GM19468 (cell line): ENCODE results near the gene HIF1A.
"Not testable (repeated sequence)": the region's sequence is repeated elsewhere in the genome, so short reads cannot be mapped to it uniquely, and the experiment has no call there.

ENCODE experiments used
- ATAC-seq: cut with Tn5 transposase; IDR thresholded peaks from one replicate; pipeline ENCODE4 v1.9.1; 2021; ENCODE audit warnings: mild to moderate bottlenecking, moderate library complexity, moderate number of reproducible peaks; ENCODE audit not compliant: unreplicated experiment; ENCODE audit errors: extremely low read depth

The HIF1A gene

DNA sequence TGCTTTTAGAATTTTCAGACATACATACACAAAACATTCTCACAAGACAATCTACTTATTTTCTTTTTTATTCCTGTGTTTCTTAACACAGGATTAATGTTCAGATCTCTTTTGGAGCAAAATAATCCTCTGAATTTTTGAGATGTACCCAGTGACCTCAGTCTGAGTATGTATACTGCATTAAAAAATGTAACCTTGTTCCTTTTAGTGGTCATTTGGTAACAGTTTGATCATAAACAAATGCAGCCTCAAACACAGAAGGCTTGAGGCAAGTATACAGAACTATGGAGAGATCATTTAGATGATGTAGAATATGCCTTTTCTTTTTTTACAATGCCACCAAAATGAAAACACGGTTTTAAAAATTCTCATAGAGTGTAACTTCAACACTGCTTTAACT is 9.7 kb downstream of the HIF1A start:
- no peak for ATAC-seq

DNA sequence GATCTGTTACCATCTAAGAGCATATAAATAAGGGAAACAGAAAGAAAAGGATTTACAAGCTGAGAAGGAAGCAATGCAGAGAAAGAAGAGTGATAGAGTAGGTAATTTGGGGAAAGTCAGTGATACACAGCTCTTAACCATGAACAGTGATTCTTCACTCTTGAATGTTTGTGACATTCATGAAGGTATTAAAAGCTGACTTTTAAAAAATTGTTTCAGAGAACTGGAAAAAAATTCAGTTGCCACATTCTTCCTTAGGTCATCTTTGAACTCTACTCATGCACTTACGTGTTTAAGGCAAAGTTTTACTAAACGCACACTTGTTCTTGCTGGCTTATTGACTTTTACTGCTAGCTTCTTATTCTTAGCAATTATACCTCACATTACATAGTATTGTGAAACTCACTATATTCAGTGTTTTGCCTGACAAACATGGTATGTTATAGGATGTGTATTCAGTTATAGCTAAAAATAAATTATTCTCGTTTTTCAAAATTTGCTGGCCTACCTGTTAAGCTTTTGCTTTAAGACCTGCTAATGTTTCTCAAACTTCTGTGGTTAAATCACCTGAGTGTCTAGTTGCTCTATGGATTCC is 10.9 kb downstream of the HIF1A start:
- ATAC-seq: no peak

DNA sequence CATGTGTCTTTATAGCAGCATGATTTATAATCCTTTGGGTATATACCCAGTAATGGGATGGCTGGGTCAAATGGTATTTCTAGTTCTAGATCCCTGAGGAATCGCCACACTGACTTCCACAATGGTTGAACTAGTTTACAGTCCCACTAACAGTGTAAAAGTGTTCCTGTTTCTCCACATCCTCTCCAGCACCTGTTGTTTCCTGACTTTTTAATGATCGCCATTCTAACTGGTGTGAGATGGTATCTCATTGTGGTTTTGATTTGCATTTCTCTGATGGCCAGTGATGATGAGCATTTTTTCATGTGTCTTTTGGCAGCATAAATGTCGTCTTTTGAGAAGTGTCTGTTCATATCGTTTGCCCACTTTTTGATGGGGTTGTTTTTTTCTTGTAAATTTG is 12.5 kb downstream of the HIF1A start:
- not testable (repeated sequence) for ATAC-seq

DNA sequence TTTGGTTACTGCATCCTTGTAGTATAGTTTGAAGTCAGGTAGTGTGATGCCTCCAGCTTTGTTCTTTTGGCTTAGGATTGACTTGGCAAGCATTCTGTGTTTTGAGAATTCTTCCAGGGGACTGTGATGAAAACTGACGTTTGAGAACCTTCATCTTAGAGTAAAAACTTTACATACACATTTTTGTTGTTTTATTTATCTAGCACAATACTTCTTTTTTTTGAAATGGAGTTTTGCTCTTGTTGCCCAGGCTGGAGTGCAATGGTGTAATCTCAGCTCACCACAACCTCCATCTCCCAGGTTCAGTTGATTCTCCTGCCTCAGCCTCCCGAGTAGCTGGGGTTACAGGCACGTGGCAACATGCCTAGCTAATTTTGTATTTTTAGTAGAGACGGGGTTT is 13.4 kb downstream of the HIF1A start:
- not testable (repeated sequence) for ATAC-seq

DNA sequence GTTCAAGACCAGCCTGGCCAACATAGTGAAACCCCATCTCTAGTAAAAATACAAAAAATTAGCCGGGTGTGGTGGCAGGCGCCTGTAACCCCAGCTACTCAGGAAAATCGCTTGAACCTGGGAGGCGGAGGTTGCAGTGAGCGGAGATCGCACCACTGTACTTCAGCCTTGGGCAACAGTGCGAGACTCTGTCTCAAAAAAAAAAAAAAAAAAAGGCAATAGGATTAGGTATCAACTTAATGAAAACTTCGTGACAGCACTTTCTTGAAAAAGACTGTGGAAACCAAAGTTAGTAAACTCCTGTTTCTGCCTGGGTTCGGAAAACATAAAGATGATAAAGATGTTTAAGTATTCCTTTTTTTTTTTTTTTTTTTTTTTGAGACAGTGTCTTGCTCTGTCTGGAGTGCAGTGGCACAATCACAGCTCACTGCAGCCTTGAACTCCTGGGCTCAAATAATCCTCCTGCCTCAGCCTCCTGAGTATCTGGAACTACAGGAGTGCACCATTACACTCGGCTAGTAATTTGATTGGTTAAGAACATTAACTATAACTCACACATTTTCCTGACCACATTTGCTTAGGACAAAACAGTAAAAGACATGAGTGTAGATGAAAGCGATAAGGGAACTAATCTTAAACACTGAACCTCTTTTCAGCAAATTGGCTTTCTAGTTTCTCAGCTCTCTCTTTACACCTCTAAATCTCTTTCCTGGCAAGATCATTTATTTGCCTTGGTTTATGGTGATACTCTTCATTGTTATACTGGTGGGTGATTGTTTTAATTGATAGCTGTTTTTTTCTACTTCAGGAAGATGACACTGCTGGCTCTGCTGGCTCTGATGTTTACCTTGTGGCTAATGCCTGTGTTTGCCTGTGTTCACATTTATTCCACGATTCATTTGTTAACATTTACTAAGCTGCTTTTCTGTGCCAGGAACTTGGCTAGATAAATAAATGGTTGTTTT is 15.8 kb downstream of the HIF1A start:
- ATAC-seq: no peak

DNA sequence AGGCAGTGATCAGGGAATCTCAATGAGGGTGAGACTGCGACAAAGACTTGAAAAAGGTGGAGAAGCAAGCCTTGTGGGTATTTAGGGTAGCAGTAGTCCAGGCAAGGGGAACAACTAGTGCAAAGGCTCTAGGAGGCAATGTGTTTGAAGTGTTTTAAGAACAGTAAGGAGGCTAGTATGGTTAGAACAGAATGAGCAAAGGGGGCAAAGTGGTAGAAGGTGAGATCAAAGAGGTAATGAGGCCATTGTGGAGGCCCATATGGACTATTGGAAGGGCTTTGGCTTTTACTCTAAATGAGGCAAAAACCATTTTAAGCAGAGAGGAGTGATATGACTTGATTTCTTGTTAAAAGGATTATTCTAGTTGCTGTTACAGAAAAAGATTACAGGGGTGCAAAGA is 16.8 kb downstream of the HIF1A start:
- ATAC-seq: no peak

DNA sequence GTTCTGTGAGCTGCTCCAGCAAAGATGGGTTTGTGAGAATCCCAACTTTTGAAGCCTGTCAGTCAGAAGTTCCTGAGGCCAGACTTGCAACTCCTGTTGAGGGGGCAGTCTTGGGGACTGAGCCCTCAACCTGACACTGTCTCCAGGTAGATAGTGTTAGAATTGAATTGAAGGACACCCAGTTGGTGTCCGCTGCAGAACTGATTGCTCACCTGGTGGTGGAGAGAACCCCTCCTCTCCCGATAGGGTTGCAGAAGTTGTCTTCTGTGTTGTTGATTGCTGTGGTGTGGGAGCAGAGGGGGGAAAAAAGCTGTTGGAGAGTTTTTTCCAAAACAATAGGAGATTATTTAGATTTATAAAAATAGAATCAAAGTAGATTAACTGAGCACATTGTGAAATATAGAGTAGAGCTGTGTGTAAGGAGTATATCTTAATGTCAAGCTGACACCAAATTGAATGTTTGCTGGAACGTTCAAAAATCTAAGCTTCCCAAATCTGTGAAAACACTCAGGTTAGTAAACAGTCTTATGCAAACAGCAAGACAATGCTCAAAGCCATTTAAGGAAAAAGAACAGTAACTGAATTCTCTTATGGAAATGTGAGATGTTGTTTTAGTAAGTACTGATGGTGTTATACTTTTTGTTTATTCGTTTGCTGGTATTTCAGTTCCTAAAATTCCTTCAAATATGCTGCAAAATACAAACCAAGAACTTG is 18.6 kb downstream of the HIF1A start:
- ATAC-seq: no peak

DNA sequence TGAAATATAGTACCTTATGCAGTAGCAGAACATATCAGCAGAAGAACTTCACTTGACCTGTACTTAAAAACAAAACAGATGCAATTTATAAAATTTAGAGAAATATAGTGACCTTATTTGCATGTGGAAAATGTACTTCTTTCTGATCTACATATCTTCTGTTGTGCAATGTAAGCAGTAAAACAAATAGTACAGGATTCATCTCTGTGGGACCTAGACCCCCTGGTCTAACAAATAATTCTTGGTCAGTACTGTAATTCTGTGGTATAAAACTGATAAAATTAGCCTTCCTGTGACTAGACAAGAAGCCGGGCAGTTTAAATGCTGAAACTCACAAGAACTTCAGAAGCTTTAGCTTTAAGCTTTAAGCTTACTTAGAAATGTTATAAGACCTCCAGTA is 21.6 kb downstream of the HIF1A start:
- no peak for ATAC-seq

DNA sequence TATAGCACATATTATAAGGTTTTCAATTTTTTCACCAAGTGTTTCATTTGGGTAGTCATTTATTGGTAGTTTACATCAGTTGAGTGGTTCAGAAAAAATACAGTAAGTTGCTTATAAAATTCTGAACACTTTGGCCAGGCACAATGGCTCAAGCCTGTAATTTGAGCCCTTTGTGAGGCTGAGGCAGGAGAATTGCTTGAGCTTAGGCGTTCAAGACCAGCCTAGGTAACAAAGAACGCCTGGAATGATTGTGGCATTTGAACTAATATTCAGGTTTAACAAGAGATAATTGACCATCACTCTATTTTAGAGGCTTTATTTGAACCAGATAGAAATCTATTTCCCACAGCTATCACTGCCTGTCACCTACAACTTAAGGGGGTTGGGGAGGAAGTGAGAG is 22.7 kb downstream of the HIF1A start:
- no peak for ATAC-seq

DNA sequence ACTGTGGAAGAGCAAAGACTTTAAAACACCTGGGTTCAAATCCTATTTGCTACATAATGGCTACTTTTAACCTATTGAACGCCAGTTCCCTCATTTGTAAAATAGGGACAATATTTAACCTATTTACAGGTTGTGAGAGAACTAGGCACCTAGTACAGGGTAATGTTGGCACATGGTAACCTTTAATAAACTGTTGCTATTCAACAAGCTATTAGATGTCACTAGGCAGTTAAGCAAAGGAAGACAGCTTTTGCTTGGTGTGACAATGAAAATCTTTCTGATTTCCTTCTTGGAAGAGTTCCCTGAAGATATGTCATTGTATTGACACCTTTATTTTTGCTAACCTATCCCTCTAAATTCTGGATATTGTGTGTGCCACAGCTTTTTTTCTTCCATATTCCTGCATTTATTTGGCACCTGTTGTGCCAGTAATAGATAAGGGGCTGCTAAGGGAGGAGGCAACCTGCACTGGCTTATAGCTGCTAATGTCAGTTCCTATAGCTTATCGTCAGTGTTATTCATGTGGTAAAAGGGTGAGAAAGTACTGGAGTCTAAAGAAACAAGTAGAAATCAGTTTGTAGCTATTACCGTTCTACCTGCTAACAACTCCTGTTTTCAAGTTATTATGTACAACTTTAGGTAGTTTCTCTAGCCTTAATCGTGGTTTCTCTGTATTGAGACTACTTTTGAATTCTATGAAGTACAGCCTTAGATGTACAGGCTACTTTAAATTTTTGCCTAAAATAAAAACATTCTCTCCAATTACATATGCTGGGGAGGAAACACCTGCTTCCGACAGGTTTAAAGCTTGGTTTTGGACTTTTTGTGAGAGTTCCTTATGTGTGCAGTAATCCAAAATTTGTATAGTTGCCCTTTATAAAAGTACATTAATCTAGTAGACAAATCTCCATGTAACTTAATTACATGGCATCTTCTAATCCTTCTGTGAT is 24.3 kb downstream of the HIF1A start:
- ATAC-seq: peak; percentile 32

DNA sequence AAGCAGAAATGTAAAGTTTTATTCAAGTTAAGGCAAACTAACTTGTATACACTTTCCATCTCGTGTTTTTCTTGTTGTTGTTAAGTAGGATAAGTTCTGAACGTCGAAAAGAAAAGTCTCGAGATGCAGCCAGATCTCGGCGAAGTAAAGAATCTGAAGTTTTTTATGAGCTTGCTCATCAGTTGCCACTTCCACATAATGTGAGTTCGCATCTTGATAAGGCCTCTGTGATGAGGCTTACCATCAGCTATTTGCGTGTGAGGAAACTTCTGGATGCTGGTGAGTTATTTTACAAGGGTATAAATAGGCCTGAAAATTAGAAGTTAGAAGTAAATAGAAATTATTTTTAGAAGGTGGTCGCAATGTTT is 25.0 kb downstream of the HIF1A start:
- ATAC-seq: no peak

DNA sequence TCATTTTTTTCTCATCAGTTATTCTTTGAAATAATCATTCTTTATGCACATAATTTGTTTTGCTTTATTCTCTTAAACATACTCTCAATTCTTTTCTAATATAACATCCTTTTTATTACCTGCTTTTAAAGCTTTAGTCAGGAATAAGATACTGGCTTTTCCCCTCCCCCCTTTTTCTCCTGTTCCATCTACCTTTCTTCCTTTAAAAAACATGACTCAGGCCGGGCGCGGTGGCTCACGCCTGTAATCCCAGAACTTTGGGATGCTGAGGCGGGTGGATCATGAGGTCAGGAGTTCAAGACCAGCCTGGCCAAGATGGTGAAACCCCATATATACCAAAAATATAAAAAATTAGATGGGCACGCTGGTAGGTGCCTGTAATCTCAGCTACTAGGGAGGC is 25.4 kb downstream of the HIF1A start:
- no peak for ATAC-seq

DNA sequence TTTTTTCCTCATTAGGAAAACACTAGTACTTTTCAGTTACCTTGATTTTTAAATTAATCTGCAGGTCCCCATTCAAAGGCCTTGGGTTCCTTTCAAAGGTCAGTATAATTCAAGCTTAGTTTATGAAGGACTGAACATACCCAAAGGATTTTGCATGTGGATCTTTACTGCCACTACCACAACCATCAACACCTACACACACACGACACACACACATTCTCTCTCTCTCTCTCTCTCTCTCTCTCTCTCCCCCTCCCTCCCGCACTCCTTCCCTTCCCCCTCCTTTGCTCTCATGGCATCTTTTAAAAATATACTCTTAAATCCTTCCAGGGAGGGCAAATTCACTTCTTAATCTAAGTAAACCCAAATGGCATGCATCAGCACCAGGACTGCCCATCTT is 28.8 kb downstream of the HIF1A start:
- ATAC-seq: no peak

DNA sequence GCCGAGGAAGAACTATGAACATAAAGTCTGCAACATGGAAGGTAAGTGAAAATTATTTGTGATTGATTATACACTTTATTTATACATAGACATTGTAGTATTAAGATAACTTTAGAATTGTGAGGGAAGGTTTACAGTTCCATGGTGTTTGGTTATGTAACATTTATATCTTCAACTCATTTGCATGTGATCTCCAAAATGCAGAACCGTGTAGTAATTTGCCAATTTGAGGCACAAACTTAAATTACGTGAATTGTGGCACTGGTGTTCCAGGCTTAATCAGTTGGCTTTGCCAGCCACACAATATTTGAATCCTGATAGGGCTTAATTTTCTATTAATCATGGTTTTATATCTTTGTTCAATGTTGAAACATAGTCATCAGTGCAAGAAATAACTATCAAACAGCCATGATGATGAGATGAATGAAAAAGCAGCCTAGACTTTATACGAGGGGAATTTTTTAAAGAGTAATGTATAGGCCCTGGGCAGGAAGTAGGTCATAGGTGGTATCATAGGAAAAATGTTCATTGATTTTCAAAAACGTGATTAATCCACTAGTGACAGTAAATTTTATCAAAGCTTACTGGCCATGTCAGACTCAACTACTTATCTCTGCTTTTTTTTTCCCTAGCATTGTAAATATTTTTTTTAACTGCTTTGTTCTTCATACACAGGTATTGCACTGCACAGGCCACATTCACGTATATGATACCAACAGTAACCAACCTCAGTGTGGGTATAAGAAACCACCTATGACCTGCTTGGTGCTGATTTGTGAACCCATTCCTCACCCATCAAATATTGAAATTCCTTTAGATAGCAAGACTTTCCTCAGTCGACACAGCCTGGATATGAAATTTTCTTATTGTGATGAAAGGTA is 31.7 kb downstream of the HIF1A start:
- no peak for ATAC-seq

DNA sequence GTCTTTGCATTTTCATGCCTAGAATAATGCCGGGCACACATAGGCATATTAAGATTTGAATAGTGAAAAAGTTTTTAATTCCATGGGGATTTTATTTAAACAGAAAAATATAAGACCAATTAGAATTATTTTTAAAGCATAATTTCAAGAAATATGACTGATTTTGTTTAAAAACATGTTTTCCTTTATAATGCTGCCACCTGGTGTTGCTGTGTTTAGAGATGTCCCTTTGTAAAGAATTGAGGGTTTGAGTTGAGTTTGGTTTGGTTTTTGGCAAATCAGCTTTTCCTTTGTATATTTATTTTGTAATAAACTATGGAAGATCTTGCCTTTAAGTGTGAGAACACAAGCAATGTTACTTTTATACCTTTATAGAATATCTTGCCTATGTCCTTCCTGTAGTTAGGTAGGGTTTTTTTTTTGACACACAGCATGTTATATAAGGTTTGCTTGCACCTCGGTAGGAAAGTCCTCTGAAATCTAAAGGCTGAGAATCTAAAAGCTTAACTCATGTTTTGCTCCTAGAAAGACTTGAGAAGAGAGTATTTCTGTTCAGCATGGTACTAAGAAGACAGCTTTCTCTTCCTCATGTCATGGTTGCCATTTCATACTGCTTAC is 35.6 kb downstream of the HIF1A start:
- no peak for ATAC-seq

DNA sequence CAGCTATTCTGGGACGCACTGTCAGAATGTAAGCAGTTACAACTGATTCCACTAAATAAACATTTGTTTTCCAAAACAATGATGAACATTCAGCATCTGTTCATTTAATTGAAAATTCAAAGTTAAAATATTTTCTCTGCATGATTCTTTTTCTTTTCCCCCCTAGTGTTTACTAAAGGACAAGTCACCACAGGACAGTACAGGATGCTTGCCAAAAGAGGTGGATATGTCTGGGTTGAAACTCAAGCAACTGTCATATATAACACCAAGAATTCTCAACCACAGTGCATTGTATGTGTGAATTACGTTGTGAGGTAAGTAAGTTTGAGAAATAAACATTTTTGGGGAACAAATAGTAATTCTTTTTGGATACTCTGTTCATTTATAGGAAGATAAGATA is 38.7 kb downstream of the HIF1A start:
- no peak for ATAC-seq

DNA sequence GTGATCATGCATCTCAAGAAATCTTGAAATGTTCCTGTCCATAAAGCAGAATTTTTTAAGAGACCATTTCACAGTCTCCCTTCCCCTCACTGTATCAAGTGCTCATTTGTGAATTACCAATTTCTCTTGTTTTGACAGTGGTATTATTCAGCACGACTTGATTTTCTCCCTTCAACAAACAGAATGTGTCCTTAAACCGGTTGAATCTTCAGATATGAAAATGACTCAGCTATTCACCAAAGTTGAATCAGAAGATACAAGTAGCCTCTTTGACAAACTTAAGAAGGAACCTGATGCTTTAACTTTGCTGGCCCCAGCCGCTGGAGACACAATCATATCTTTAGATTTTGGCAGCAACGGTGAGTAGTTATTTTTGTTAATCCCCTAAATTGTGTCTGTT is 41.4 kb downstream of the HIF1A start:
- ATAC-seq: no peak

DNA sequence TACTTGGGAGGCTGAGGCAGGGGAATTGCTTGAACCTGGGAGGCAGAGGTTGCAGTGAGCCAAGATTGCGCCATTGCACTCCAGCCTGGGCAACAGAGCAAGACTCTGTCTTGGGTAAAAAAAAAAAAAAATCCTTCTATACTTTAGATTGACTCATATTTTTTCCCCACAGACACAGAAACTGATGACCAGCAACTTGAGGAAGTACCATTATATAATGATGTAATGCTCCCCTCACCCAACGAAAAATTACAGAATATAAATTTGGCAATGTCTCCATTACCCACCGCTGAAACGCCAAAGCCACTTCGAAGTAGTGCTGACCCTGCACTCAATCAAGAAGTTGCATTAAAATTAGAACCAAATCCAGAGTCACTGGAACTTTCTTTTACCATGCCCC is 42.6 kb downstream of the HIF1A start:
- no peak for ATAC-seq

DNA sequence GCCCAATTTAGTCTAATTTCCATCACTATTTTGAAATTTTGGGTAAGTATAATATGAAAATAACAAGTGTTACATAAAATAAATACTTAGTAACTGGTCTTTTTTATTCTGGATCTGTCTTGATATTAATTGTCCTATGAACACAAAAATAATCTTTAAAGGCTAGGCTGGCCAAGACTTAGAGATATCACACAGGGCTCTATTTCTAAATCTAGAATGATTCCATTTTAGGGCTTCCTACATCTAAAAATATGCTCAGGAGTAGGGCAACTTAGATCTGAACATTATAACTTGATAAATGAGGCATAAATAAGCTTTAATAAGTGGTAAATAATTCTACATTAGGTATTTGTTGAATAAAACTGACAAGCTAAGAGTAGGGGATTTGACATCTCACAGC is 43.8 kb downstream of the HIF1A start:
- ATAC-seq: no peak
